ENCODE measurements around the gene CLASP1.
"Not testable (repeated sequence)": the region's sequence is repeated elsewhere in the genome, so short reads cannot be mapped to it uniquely, and the experiment has no call there.

CLASP1 gene

GRCh38 chr2:121613152-121613551, 36.1 kb downstream of the CLASP1 start:
- DNase-seq, result no peak

GRCh38 chr2:121611730-121612705, 37.2 kb downstream of the CLASP1 start:
- peak; percentile 25 for DNase-seq

- DNase-seq, result not testable (repeated sequence)
Measured at GRCh38 chr2:121611048-121611649, 38.1 kb downstream of the CLASP1 start.

- not testable (repeated sequence) for DNase-seq
Measured at GRCh38 chr2:121610487-121610874, 38.8 kb downstream of the CLASP1 start.

GRCh38 chr2:121608967-121609366, 40.3 kb downstream of the CLASP1 start:
- no peak for DNase-seq

- no peak for DNase-seq
Measured at GRCh38 chr2:121608367-121608766, 40.9 kb downstream of the CLASP1 start.

GRCh38 chr2:121605820-121606733, 43.2 kb downstream of the CLASP1 start:
- no peak for DNase-seq

- DNase-seq, result no peak
Measured at GRCh38 chr2:121603185-121603584, 46.1 kb downstream of the CLASP1 start.

- DNase-seq, result no peak
Measured at GRCh38 chr2:121599963-121600651, 49.2 kb downstream of the CLASP1 start.

GRCh38 chr2:121598087-121598486, 51.2 kb downstream of the CLASP1 start:
- DNase-seq, result no peak

- DNase-seq, result peak; percentile 54
Measured at GRCh38 chr2:121596221-121597080, 52.8 kb downstream of the CLASP1 start.

GRCh38 chr2:121595012-121595891, 54.0 kb downstream of the CLASP1 start:
- no peak for DNase-seq

GRCh38 chr2:121591199-121591598, 58.1 kb downstream of the CLASP1 start:
- DNase-seq, result no peak

GRCh38 chr2:121588357-121588756, 60.9 kb downstream of the CLASP1 start:
- no peak for DNase-seq

GRCh38 chr2:121587131-121587530, 62.1 kb downstream of the CLASP1 start:
- no peak for DNase-seq

GRCh38 chr2:121584741-121585140, 64.5 kb downstream of the CLASP1 start:
- DNase-seq, result no peak

- no peak for DNase-seq
Measured at GRCh38 chr2:121583555-121583954, 65.7 kb downstream of the CLASP1 start.

- no peak for DNase-seq
Measured at GRCh38 chr2:121582272-121582671, 67.0 kb downstream of the CLASP1 start.

- no peak for DNase-seq
Measured at GRCh38 chr2:121579309-121579708, 70.0 kb downstream of the CLASP1 start.

- no peak for DNase-seq
Measured at GRCh38 chr2:121577381-121577780, 71.9 kb downstream of the CLASP1 start.

Measured in CD4-positive, alpha-beta T cell treated with Interleukin-15 for 1 hour (primary cell).